Activated gamma-delta T cell treated with anti-CD3 and anti-CD28 coated beads, Interleukin-2, amount 50 U/mL, for 16 hours (primary cell): ENCODE measurements around the gene TRAK1.
"Not testable (repeated sequence)": the region's sequence is repeated elsewhere in the genome, so short reads cannot be mapped to it uniquely, and the experiment has no call there.

ENCODE experiments used
- DNase-seq: peaks from one replicate; pipeline ENCODE4 v3.0.0-alpha.2; 2020; ENCODE audit warnings: low read depth

TRAK1 gene

DNA sequence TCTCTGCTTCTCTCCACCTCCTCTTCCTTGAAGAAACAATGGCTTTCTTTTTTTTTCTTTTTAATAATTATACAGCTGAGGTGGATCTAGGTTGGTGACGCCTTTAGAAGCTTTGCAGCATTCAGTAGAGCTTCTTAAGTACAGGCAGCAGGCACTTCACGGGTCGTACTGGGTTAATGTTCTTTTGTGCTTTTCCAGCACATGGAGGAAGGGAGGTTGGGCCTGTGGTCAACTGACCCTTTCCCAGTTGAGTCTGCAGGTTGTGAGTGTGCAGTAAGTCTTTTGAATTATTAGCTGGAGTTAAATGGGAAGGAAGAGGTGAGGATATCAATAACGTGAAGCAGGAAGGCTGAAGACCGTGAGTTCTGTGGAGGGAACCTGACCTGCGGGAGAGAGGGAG is 7.0 kb downstream of the TRAK1 start:
- no peak for DNase-seq

DNA sequence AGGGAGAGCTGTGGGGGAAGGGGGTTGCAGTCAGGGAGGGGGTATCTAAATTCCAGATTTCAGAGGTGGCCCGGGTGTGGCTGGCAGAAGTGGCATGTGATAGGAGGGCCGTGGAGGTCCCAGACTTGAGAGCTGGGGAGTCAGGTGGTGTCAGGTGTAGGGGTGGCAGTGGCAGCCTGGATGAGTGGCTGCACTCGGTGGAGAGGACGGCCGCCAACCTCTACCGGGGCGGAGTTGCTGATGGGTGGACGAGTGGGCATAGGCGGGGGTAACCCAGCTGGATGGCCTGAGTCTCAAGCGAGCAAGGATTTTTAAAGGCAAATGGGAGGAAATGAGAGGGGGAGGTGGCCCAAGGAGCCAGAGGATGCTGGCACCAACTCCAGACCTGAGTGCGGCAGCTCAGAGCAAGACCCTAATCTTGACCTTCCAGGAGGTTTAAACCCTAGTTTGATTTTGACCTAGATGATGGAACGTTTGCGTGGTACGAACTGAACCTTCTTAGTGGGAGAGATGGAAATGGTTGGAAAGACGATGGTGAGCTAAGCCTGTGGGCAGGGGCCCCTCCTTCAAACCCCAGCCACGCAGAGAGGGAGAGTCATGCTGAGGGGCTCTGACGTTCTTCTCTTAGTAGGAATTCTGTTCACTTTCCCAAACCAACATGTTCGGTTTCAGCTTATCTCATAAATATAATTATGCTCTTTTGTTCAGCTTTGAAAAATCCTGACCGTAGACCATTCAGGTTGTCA is 8.0 kb downstream of the TRAK1 start:
- no peak for DNase-seq

DNA sequence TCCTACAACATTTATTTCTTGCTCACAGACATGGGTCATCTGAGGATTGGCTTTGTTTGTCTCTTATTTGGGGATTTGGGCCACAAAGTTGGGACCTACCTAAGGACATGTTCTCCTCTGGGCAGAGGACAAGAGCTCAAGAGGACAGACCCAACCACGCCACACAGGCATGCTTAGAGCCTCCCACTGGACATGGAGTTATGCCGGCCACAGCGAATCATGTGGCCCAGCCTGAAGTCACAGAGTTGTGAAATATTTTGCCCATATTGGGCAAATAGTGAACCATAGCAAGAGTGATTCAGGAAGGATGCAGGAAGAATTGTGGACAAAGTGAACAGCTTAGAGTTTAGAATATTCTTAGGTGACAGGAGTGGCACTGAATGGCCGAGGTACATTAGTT is 9.9 kb downstream of the TRAK1 start:
- DNase-seq: no peak

DNA sequence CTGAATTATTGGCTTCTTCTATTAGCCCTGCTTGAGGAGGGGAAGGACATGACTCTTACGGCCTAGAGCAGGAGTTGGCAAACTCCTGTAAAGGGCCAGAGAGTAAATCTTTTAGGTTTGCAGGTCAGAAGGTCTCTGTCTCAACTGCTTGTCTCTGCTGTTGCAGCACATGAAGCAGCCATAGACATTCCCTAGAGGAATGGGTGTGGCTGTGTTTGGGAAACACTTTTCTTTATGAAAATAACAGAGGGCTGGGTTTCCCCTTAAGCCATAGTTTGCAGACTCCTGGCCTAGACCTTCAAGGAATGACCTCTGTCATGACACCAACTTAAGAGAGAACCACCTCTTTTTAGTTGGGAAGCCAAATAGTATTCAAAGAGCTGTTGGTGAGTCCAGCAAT is 10.3 kb downstream of the TRAK1 start:
- DNase-seq: no peak

DNA sequence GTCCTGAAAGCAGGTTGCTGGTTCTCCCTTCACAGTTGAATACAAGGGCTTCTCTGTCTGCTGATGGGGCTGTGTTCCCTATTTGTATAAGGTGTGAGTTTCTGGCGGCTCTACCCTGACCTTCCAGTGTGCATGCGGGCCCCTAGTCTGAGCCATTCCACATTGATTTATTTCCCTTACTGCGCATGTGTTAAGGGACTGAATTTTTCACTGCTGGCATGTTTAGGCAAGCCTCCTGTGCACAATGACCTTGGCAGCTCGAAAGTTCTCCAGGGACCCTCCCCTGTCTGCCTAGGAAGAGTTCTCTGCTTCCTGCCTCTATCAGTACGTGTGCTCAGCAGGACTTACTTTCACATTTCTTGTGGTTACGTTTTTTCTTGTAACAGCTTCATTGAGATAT is 11.4 kb downstream of the TRAK1 start:
- DNase-seq: no peak

DNA sequence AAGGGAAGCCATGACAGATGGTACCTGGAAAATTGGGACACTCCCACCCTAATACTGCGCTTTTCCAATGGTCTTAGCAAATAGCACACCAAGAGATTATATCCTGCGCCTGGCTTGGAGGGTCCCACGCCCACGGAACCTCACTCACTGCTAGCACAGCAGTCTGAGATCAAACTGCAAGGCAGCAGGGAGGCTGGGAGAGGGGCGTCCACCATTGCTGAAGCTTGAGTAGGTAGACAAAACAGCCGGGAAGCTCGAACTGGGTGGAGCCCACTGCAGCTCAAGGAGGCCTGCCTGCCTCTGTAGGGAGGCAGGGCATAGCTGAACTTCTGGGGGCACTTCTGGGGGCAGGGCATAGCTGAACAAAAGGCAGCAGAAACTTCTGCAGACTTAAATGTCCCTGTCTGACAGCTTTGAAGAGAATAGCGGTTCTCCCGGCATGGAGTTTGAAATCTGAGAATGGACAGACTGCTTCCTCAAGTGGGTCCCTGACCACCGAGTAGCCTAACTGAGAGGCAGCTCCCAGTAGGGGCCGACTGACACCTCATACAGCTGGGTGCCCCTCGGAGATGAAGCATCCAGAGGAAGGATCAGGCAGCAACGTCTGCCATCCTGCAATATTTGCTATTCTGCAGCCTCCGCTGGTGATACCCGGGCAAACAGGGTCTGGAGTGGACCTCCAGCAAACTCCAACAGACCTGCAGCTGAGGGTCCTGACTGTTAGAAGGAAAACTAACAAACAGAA is 12.9 kb downstream of the TRAK1 start:
- DNase-seq: not testable (repeated sequence)

DNA sequence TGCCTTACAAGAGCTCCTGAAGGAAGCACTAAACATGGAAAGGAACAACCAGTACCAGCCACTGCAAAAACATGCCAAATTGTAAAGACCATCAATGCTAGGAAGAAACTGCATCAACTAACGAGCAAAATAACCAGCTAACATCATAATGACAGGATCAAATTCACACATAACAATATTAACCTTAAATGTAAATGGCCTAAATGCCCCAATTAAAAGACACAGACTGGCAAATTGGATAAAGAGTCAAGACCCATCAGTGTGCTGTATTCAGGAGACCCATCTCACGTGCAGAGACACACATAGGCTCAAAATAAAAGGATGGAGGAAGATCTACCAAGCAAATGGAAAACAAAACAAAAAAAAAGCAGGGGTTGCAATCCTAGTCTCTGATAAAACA is 14.8 kb downstream of the TRAK1 start:
- DNase-seq: not testable (repeated sequence)

DNA sequence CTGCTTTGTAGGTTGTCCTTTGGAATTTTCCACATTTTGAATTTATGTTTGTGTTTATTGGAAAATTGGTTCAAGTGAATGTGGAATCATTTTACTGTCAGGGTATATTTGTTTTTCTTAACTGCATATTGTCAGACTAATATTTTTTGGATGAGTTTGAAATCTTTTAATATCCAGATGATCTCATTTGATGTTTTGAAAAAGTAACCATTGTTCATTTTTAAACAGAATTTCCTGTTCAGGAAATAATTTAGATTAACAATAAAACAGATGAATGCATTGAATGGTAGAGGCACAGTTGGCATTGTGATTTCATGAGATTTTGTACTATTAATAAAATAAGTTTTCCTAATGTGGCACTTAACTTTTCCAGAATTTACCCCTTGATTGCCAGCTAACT is 15.5 kb downstream of the TRAK1 start:
- DNase-seq: no peak

DNA sequence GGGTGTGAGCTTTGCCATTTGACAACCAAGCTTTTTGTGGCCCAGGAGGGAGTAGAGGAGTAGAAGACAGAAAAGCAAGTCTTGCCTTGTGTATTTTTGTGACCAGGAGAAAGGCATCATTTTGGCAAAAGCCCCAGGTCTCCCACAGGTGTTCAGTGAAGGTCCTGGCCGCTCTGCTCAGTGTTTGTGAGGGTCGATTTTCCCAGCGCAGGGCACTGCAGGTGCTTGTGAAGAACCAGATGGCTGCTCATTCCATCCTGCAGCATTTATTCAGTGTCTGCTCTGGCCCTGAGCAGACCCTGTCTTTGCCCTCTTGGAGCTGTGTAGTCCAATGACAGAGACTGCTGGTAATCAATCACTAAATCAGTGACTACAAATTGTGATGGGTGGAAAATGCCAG is 19.5 kb downstream of the TRAK1 start:
- DNase-seq: no peak

DNA sequence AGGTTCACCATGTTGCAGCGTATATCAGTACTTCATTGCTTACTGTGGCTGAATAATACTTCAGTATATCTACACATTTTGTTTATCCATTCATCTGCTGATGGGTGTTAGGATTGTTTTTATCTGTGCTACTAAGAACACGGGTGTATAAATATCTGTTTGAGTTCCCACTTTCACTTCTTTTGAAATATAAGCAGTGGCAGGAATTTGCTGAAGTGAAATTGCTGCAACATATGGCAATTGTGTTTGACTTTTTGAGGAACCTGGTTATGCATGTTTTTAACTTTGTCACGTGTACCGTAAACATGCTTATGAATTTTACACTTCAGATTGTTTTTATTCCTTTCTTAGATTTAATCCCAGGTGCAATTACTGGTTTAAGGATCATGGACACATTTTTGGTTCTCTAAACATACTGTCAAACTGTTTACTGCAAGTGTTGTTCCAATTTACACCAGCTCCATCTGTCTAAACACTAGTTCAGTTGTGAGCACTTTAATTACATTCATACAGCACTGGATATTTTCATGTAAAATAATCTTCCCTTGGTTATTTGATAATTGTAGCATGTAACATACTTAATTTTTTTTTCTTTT is 23.1 kb downstream of the TRAK1 start:
- no peak for DNase-seq

DNA sequence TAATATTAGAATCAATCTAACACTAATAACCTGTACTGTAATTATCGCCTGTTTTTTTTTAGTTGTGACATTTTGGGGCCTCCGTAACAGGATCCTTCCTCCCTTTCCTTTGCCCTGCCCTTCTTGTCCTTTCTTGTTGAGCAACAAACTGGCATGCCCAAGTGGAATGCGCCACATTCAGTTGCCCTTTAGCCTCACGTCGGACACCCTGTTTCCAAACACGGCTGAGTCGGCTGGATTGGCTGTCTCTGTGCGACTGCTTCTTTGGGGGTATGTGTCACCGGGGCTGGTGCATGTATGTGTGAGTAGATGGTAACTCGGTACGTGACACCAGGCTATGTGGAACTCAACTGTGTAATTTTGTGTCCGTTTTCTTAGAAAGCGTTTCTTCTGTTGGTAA is 24.1 kb downstream of the TRAK1 start:
- no peak for DNase-seq

DNA sequence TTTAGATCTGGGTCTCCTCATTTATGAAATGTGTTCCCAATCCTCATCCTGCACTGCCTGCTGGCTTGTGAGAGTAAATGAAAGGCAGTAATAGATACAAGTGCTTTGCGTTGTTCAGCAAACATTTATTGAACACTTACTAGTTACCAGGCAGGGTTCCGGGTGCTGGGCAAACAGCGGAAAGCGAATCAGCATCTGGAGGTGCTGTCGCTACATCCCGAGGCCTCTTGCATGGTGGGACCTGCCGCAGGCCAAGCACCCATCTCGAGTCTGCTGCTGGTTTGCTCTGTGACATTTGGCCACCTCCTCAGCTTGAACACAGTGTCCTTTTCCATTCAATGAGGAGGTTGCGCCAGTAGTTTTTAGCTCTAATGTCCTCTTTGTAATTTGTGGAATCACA is 24.8 kb downstream of the TRAK1 start:
- no peak for DNase-seq

DNA sequence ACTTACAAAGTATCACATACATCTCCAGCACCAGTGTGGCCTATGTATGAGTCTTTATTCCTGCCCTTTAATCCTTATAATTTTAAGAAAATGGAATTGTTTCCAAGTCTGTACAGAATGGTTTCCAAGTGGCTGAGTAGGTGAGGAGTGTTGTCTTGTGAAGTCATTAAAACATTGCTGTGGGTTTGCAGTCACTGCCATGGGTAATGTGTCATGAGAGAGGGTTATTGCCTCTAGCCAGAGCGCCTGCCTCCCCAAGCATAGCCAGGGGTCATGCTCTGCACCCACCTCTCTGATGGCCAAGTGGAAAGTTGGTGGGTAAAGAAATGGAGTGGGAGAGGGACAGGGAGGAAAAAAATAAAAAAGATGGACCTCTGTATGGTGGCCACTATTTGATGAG is 25.3 kb downstream of the TRAK1 start:
- no peak for DNase-seq

DNA sequence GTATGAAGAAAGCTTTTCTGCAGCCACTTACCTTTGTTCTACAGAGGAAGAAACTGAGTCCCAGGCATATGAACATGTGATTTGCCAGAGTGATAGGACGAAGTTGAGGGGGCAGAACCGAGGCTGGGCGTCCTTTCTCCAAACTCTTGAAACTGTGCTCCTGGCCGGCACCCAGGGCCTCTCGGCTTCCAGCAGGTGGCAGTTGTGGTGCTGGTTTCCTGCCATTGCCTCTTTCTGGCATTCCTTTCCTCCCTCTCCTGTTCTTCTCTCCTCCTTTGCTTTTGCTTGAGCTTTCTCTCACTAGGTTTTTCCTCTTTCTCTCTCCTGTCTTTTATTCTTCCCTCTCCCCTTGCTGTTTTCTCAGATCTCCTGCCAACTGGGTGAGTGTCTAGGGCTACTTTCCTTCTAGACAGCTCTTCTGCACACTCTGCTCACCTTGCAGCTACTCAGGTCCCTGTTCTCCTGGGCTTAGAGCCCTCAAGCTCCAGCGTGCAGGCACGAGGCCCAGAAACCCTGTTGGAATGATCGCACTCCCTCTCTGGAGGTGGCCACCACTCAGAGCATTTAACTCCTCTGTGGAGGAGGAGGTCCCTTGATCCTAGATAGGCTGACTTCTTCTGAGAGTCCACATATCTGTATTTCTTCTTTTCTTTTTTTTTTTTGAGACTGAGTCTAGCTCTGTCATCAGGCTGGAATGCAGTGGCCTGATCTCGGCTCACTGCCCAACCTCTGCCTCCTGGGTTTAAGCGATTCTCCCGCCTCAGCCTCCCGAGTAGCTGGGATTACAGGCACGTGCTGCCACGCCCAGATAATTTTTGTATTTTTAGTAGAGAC is 26.2 kb downstream of the TRAK1 start:
- DNase-seq: no peak

DNA sequence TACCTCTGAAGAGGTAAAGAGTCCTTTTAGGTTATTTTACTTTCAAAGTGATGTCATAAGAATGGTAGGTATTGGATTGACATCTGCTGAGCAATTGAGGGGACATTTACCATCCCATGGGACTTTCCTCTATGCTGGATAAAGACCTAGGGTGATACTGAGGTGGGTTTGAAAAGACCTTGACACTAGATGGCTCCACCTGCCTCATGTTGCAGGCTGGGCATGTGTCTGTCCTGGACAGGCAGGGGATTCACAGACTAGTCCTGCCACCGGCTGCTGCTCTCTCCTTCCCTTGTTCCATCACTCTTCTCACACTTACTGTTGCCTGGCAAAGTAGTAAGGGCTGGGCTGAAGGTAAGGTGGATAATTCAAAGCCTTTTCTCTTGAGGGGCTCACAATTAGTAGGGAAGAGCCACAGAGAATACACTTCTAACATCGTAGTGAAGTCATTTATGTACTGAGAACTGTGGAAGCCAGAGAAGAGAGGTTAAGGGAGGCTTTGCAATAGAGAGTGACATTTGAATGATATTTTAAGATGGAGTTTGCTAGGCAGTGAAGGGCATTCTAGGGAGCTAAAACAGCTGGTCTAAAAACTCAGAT is 27.7 kb downstream of the TRAK1 start:
- DNase-seq: no peak

DNA sequence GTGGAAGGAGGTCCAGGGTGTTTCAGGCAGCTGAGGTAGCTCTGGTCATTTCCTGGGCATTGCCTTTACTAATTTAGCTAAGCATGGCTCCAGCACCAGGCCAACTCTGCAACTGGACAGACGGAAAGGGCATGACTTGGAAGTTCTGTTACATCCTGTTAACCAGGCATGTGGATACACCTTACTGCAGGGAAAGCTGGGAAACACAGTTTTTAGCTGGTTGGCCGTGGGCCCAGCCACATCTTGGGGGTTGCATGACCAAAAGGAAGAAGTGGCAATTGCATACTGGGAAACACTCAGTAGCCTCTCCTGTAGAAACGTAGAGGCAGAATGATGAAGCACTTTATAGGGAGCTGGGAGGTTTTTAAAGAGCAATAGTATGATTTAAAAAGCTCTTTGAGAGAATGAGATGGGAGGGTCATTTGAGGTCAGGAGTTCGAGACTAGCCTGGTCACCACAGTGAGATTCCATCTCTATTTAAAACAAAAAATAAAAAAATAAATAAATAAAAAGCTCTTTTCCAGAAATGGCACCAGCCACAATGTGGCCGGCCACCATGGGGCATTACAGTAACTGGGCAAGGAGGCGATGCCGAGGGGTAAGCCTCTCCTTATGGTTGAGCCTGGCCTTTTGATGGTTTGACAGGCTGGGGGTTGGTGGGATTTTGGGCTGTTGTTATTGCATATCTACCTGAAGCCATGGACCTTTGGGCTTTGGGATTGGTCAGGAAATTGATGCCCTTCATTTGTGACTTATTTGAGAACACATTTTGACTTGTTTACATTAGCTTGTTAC is 28.6 kb downstream of the TRAK1 start:
- DNase-seq: no peak

DNA sequence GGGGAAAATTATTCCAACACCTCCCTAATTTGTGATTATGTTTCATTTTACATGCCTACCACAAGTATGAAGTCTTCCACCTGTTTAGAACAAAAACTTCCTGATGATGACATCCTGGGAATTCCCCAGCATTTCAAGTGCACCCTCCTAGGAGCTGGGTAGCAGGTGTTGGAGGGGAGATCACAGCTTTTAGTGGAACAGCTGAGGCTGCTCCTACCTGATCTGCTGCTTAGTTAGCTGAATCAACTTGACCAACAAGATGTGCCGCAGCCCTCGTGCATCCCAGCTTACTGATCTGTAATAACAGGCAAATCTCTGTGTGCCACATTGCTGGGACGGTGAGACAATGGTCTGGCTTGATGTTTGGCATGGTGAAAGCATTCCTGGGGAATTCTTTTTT is 29.7 kb downstream of the TRAK1 start:
- no peak for DNase-seq

DNA sequence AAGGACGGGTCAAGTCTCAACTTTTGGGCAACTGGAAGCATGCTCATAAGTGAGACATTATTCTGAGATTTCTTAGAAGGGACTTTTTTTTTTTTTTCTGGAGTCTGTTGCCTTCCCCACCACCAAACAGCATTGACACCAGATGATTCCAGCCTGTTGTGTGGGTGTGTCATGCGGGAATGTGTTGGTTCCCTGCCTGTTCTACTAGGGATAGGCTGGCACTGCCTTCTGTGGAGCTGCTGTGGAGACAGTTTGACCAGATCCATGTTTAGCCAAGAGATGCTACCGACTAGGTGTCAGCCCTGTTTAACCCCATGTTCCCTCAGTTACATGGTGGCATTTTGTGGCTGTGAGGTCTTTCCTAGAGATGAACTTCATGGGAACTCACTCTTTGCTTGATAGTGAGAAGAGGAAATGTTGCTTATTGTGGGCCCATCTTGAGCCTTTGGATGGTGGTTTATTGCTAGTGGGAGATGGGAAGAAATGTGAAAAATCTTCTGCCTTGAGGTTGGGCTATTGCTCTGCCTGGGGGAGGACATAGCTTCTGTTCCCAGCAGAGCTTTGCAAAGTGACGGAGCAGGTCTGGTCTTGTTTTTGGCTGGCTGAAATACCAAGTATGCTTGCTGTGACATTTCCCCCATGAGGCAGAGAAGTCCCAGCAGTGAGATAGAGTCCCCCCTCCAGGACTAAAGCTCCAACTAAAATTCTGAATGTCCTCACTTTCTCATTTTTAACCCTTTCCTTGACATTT is 31.3 kb downstream of the TRAK1 start:
- no peak for DNase-seq

DNA sequence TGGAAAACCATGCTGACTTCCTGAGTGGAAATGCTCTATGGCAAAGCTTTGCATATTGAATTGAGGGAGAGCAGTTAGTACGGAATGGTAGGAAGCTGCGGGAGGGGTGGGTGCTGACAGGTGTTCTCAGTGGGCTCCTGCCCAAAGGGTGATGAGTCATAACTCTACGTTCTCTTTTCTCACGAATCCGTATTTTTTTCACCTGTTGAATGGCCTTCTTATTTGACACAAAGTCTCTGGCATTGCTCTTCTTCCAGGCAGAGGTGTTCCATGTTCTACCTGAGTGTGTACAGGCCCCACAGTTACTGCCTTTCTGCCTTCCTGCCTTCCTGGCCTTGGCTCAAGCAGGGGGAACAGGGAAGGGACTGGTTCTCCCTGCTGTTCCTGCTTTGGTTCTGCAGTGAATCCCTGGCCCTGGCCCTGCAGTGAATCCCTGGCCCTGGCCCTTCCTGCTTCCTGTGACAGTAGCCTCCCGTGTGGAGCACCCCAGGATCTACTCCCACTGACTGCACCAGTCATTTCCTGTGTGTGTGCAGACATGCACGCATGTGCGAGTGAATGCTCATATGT is 31.9 kb downstream of the TRAK1 start:
- DNase-seq: no peak
